GM21515 (cell line): ENCODE measurements around the gene MINDY4.

ENCODE experiments used
- ATAC-seq: cut with Tn5 transposase; IDR thresholded peaks from one replicate; pipeline ENCODE4 v1.9.1; 2021; ENCODE audit not compliant: unreplicated experiment

MINDY4 gene

GRCh38 chr7:30771174-30771879 lies at the start of gene MINDY4:
Gene MINDY4 (plus strand): TSS chr7:30771417. CDS start chr7:30771494, 77 bp downstream.
- peak; percentile 90 for ATAC-seq

GRCh38 chr7:30722187-30722586 lies 49.0 kb upstream of the MINDY4 start:
- ATAC-seq, result no peak

GRCh38 chr7:30722671-30723070 lies 48.5 kb upstream of the MINDY4 start:
- no peak for ATAC-seq

- ATAC-seq, result no peak
Observed at GRCh38 chr7:30723776-30724175, 47.4 kb upstream of the MINDY4 start.

GRCh38 chr7:30726296-30727006 lies 44.8 kb upstream of the MINDY4 start:
- ATAC-seq, result no peak

GRCh38 chr7:30727061-30727945 lies 43.9 kb upstream of the MINDY4 start:
- ATAC-seq, result no peak

- ATAC-seq, result no peak
Observed at GRCh38 chr7:30728591-30729100, 42.6 kb upstream of the MINDY4 start.

- no peak for ATAC-seq
Observed at GRCh38 chr7:30729642-30730041, 41.6 kb upstream of the MINDY4 start.

- ATAC-seq, result no peak
Observed at GRCh38 chr7:30730097-30730496, 41.1 kb upstream of the MINDY4 start.

GRCh38 chr7:30730996-30731395 lies 40.2 kb upstream of the MINDY4 start:
- no peak for ATAC-seq

- no peak for ATAC-seq
Observed at GRCh38 chr7:30731581-30731980, 39.6 kb upstream of the MINDY4 start.

GRCh38 chr7:30732606-30733005 lies 38.6 kb upstream of the MINDY4 start:
- ATAC-seq, result no peak

- no peak for ATAC-seq
Observed at GRCh38 chr7:30733216-30733615, 38.0 kb upstream of the MINDY4 start.

- no peak for ATAC-seq
Observed at GRCh38 chr7:30733691-30734090, 37.5 kb upstream of the MINDY4 start.

- no peak for ATAC-seq
Observed at GRCh38 chr7:30734497-30734896, 36.7 kb upstream of the MINDY4 start.

- no peak for ATAC-seq
Observed at GRCh38 chr7:30735631-30736030, 35.6 kb upstream of the MINDY4 start.

- no peak for ATAC-seq
Observed at GRCh38 chr7:30736291-30736690, 34.9 kb upstream of the MINDY4 start.

- no peak for ATAC-seq
Observed at GRCh38 chr7:30738026-30738915, 32.9 kb upstream of the MINDY4 start.

- no peak for ATAC-seq
Observed at GRCh38 chr7:30739691-30740090, 31.5 kb upstream of the MINDY4 start.

GRCh38 chr7:30740417-30741181 lies 30.6 kb upstream of the MINDY4 start:
- ATAC-seq, result no peak
